Liver (tissue), 9 donors: ENCODE measurements around the gene ATP2B3. TPM values are rescaled to one million over a fixed set of nuclear protein-coding genes. Genes with fewer than 3 reads are reported as not detected.

Experiments
- DNase-seq: peaks from one replicate; pipeline ENCODE4 v3.0.0-alpha.2; 2017; ENCODE audit warnings: low spot score
- H3K27ac ChIP-seq, 2 donors: one replicate each; pipeline ENCODE4 v1.7.0; 2013; ENCODE audit warnings: inconsistent platforms in 2 of 2, low read length in 2 of 2, control low read depth in 1 of 2, low read depth in 1 of 2, mild to moderate bottlenecking in 1 of 2
- H3K27me3 ChIP-seq, 4 donors: one replicate each; pipeline versions ENCODE4 v1.6.1 to v1.7.0; 2013; ENCODE audit warnings: low read length in 3 of 4, inconsistent platforms in 1 of 4, mild to moderate bottlenecking in 1 of 4, moderate library complexity in 1 of 4; ENCODE audit not compliant: control insufficient read depth in 4 of 4, insufficient read depth in 4 of 4
- H3K36me3 ChIP-seq, 4 donors: one replicate each; pipeline versions ENCODE4 v1.6.1 to v1.7.0; 2013; ENCODE audit warnings: low read length in 3 of 4, mild to moderate bottlenecking in 3 of 4, low read depth in 1 of 4, moderate library complexity in 1 of 4; ENCODE audit not compliant: control insufficient read depth in 4 of 4, insufficient read depth in 3 of 4
- H3K4me1 ChIP-seq, 4 donors: one replicate each; pipeline versions ENCODE4 v1.6.1 to v1.7.0; 2013; ENCODE audit warnings: low read length in 3 of 4, mild to moderate bottlenecking in 3 of 4, moderate library complexity in 1 of 4; ENCODE audit not compliant: control insufficient read depth in 4 of 4, insufficient read depth in 4 of 4
- H3K4me3 ChIP-seq, 3 donors: one replicate each; pipeline versions ENCODE4 v1.6.1 to v1.7.0; 2013; ENCODE audit warnings: low read length in 3 of 3, control low read depth in 1 of 3, low read depth in 1 of 3, mild to moderate bottlenecking in 1 of 3
- H3K9ac ChIP-seq, 2 donors: one replicate each; pipeline ENCODE4 v1.7.0; 2013; ENCODE audit warnings: low read length in 2 of 2, mild to moderate bottlenecking in 2 of 2, moderate library complexity in 2 of 2, control low read depth in 1 of 2, low read depth in 1 of 2
- H3K9me3 ChIP-seq, 4 donors: one replicate each; pipeline versions ENCODE4 v1.6.1 to v1.7.0; 2013; ENCODE audit warnings: low read length in 3 of 4; ENCODE audit not compliant: control insufficient read depth in 4 of 4
- CTCF ChIP-seq: fragments of 150-350 bp; IDR thresholded peaks from 2 replicates; pipeline ENCODE4 v1.5.1; 2017; ENCODE audit warnings: improper control_type of control experiment, low read depth, low read length; ENCODE audit not compliant: missing input control
- EGR1 ChIP-seq, 2 donors: IDR thresholded peaks; 2 replicates each; pipeline ENCODE4 v1.6.1; 2016 to 2018; ENCODE audit warnings: antibody characterized with exemption in 2 of 2, low read depth in 2 of 2
- FOXA1 ChIP-seq: IDR thresholded peaks from 2 replicates; pipeline ENCODE4 v1.6.1; 2016; ENCODE audit warnings: antibody characterized with exemption
- GABPA ChIP-seq, 2 donors: IDR thresholded peaks in 1 of 2; conservative IDR thresholded peaks in 1 of 2; 2 replicates each; pipeline ENCODE4 v1.6.1; 2016; ENCODE audit warnings: antibody characterized with exemption in 2 of 2, mild to moderate bottlenecking in 1 of 2, moderate library complexity in 1 of 2
- HNF4A ChIP-seq, 2 donors: conservative IDR thresholded peaks; 2 replicates each; pipeline ENCODE4 v1.6.1; 2016; ENCODE audit warnings: antibody characterized with exemption in 2 of 2, mild to moderate bottlenecking in 2 of 2
- HNF4G ChIP-seq: IDR thresholded peaks from 2 replicates; pipeline ENCODE4 v1.6.1; 2016; ENCODE audit warnings: antibody characterized with exemption
- JUND ChIP-seq, 2 donors: IDR thresholded peaks; 2 replicates each; pipeline ENCODE4 v1.6.1; 2016; ENCODE audit warnings: antibody characterized with exemption in 2 of 2
- RAD21 ChIP-seq, 2 donors: IDR thresholded peaks; 2 replicates each; pipeline ENCODE4 v1.6.1; 2016; ENCODE audit warnings: antibody characterized with exemption in 2 of 2, mild to moderate bottlenecking in 2 of 2
- RXRA ChIP-seq, 2 donors: IDR thresholded peaks; 2 replicates each; pipeline ENCODE4 v1.6.1; 2017 to 2018; ENCODE audit warnings: antibody characterized with exemption in 2 of 2, mild to moderate bottlenecking in 1 of 2
- SP1 ChIP-seq: IDR thresholded peaks from 2 replicates; pipeline ENCODE4 v1.6.1; 2018; ENCODE audit warnings: antibody characterized with exemption, mild to moderate bottlenecking
- WGBS: extraction: QIAGEN DNeasy Blood & Tissue Kit; methylation state at CpG from one replicate; pipeline ENCODE4 v1.1.7; 2013; 5-methylcytosine and 5-hydroxymethylcytosine counted together
- polyA plus RNA-seq, 2 donors: library from polyadenylated mRNA; stranded (reverse) in 1 of 2; unstranded in 1 of 2; fragments of 200-250 nt in 1 of 2; fragments of >200 nt in 1 of 2; fragmentation: Nextera tagmentation in 1 of 2; extraction: Ambion mirVana in 1 of 2; gene quantifications; one replicate each; pipeline versions ENCODE4 v1.2.1 to v1.2.3, GENCODE V29; 2013 to 2015
- total RNA-seq, 2 donors: library from RNA; depleted of rRNA; stranded (reverse); fragments of >200 nt; gene quantifications; one replicate each; pipeline ENCODE4 v1.2.3, GENCODE V29; 2014
- TF ChIP-seq, protein P1 (sequence below): IDR thresholded peaks from 2 replicates; pipeline ENCODE4 v1.6.1; 2016; ENCODE audit warnings: antibody characterized with exemption
- TF ChIP-seq, protein P2 (sequence below): IDR thresholded peaks from 2 replicates; pipeline ENCODE4 v1.6.1; 2016; ENCODE audit warnings: antibody characterized with exemption, mild to moderate bottlenecking
- TF ChIP-seq, protein P3 (sequence below): IDR thresholded peaks from 2 replicates; pipeline ENCODE4 v1.6.1; 2016; ENCODE audit warnings: antibody characterized with exemption
- donor health status: healthy.
- donor health status: healthy.
- donor health status: healthy.
- donor health status: healthy.
- donor health status: healthy.

Gene ATP2B3
- total and polyA plus RNA-seq, 4 donors: not detected

DNA sequence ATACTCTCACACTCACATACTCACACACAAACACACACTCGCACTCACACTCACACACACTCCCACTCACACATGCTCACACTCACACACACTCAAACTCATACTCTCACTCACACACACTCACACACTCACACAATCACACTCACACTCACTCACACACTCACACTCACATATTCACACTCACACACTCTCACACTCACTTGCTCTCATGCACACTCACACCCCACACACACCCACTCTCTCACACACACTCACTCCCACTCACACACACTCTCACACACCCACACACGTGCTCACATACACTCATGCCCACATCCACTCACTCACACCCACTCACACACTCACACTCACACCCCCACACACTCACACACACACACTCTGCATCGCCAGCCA lies 4.9 kb upstream of the ATP2B3 start:
- Histone ChIP-seq H3K9me3 (no peaks in the 10 kb centered on the region), H3K9ac (no peak overlapping the region), H3K4me1 (peaks cover 0 to 1% (median 0%) of the 10 kb centered on the region in 4 donors), H3K36me3 (no peaks in the 10 kb centered on the region), H3K4me3 (no peak overlapping the region), H3K27me3 (peaks cover 0 to 5% (median 0%) of the 10 kb centered on the region in 4 donors), H3K27ac (no peak overlapping the region)
- TF ChIP-seq JUND (IDR thresholded peaks at IDR 0.05) (no peak), GABPA (IDR thresholded peaks at IDR 0.05 in 1 of 2, conservative IDR thresholded peaks at IDR 0.05 in 1 of 2) (no peak), EGR1 (IDR thresholded peaks at IDR 0.05; ENCODE audit: low read depth in 2 of 2) (no peak), RAD21 (IDR thresholded peaks at IDR 0.05) (no peak), HNF4G (no peak), FOXA1 (no peak), SP1 (no peak)
- TF ChIP-seq, protein P1, sequence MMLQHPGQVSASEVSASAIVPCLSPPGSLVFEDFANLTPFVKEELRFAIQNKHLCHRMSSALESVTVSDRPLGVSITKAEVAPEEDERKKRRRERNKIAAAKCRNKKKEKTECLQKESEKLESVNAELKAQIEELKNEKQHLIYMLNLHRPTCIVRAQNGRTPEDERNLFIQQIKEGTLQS: no peak
- TF ChIP-seq, protein P2, sequence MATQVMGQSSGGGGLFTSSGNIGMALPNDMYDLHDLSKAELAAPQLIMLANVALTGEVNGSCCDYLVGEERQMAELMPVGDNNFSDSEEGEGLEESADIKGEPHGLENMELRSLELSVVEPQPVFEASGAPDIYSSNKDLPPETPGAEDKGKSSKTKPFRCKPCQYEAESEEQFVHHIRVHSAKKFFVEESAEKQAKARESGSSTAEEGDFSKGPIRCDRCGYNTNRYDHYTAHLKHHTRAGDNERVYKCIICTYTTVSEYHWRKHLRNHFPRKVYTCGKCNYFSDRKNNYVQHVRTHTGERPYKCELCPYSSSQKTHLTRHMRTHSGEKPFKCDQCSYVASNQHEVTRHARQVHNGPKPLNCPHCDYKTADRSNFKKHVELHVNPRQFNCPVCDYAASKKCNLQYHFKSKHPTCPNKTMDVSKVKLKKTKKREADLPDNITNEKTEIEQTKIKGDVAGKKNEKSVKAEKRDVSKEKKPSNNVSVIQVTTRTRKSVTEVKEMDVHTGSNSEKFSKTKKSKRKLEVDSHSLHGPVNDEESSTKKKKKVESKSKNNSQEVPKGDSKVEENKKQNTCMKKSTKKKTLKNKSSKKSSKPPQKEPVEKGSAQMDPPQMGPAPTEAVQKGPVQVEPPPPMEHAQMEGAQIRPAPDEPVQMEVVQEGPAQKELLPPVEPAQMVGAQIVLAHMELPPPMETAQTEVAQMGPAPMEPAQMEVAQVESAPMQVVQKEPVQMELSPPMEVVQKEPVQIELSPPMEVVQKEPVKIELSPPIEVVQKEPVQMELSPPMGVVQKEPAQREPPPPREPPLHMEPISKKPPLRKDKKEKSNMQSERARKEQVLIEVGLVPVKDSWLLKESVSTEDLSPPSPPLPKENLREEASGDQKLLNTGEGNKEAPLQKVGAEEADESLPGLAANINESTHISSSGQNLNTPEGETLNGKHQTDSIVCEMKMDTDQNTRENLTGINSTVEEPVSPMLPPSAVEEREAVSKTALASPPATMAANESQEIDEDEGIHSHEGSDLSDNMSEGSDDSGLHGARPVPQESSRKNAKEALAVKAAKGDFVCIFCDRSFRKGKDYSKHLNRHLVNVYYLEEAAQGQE: no peak
- DNase-seq: no peak
- 64% methylated on average over 3 of the region's 3 CpGs for WGBS

GRCh38 chrX:153513265-153513664 lies 4.2 kb upstream of the ATP2B3 start:
- no peak for DNase-seq
- Histone ChIP-seq H3K9me3 (no peaks in the 10 kb centered on the region), H3K4me3 (no peak overlapping the region), H3K36me3 (no peaks in the 10 kb centered on the region), H3K27ac (no peak overlapping the region), H3K4me1 (peaks cover 0 to 5% (median 0%) of the 10 kb centered on the region in 4 donors), H3K27me3 (peaks cover 0 to 5% (median 0%) of the 10 kb centered on the region in 4 donors), H3K9ac (no peak overlapping the region)
- TF ChIP-seq CTCF (no peak), GABPA (IDR thresholded peaks at IDR 0.05 in 1 of 2, conservative IDR thresholded peaks at IDR 0.05 in 1 of 2) (no peak), HNF4A (conservative IDR thresholded peaks at IDR 0.05) (no peak), RXRA (IDR thresholded peaks at IDR 0.05) (no peak)
- TF ChIP-seq, protein P3, sequence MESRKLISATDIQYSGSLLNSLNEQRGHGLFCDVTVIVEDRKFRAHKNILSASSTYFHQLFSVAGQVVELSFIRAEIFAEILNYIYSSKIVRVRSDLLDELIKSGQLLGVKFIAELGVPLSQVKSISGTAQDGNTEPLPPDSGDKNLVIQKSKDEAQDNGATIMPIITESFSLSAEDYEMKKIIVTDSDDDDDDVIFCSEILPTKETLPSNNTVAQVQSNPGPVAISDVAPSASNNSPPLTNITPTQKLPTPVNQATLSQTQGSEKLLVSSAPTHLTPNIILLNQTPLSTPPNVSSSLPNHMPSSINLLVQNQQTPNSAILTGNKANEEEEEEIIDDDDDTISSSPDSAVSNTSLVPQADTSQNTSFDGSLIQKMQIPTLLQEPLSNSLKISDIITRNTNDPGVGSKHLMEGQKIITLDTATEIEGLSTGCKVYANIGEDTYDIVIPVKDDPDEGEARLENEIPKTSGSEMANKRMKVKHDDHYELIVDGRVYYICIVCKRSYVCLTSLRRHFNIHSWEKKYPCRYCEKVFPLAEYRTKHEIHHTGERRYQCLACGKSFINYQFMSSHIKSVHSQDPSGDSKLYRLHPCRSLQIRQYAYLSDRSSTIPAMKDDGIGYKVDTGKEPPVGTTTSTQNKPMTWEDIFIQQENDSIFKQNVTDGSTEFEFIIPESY: no peak
- WGBS: 78% methylated on average over 5 of the region's 5 CpGs
